Measurements from ENCODE around the gene SHC1. TPM values are rescaled to one million over a fixed set of nuclear protein-coding genes. Genes with fewer than 3 reads are reported as not detected.
A peak's percentile ranks its signal among the peaks of the same experiment; 100 is the strongest.

Gene SHC1
- total RNA-seq, 3 donors from 2014 or later (not counting 1 experiment from before 2014, with no cell fraction given) = 94.6 to 112 (median 96.8) TPM

- 91% methylated on average over 2 of the region's 2 CpGs for WGBS (ENCODE audit: insufficient coverage)
- TF ChIP-seq CTCF (IDR thresholded peaks at IDR 0.05) = no peak
- Histone ChIP-seq H3K36me3 (ENCODE audit: control insufficient read depth, insufficient read depth, low read length) (peaks cover 23% of the 10 kb centered on the region), H3K27me3 (ENCODE audit: control insufficient read depth, insufficient read depth, low read length) (no peaks in the 10 kb centered on the region), H3K9me3 (ENCODE audit: control insufficient read depth, insufficient read depth, low read length) (no peaks in the 10 kb centered on the region), H3K4me3 (ENCODE audit: low read length) (no peak overlapping the region), H3K4me1 (ENCODE audit: control insufficient read depth, insufficient read depth, low read length) (peaks cover 57% of the 10 kb centered on the region), H3K27ac (ENCODE audit: low read length) (peak overlapping the region; percentile 95)
- Mint-ChIP-seq H3K9me3 (no peaks in the 10 kb centered on the region), H3K36me3 (no peaks in the 10 kb centered on the region), H3K27ac (peak overlapping the region; percentile 89 to 94), H3K4me3 (no peak overlapping the region), H3K4me1 (peaks cover 49 to 59% of the 10 kb centered on the region in 2 donors), H3K27me3 (ENCODE audit: low read depth in 2 of 2) (no peaks in the 10 kb centered on the region)
- ATAC-seq = no peak
- intact Hi-C loops (cut with micrococcal nuclease) = loop anchor here (2.0 kb wide), 1 partner anchor 63 kb away; no protein-coding TSS in a partner anchor
- DNase-seq = peak in 1 of 2 donors; percentile 43
These were observed 16.9 kb downstream of the SHC1 start for GRCh38 chr1:154953611-154954038.

GRCh38 chr1:154952664-154953063 lies 17.9 kb downstream of the SHC1 start:
- Histone ChIP-seq H3K27me3 (ENCODE audit: control insufficient read depth, insufficient read depth, low read length) (no peaks in the 10 kb centered on the region), H3K9me3 (ENCODE audit: control insufficient read depth, insufficient read depth, low read length) (no peaks in the 10 kb centered on the region), H3K4me3 (ENCODE audit: low read length) (no peak overlapping the region), H3K36me3 (ENCODE audit: control insufficient read depth, insufficient read depth, low read length) (peaks cover 28% of the 10 kb centered on the region), H3K27ac (ENCODE audit: low read length) (peak overlapping the region; percentile 95), H3K4me1 (ENCODE audit: control insufficient read depth, insufficient read depth, low read length) (peaks cover 57% of the 10 kb centered on the region)
- no peak for TF ChIP-seq CTCF (IDR thresholded peaks at IDR 0.05)
- Mint-ChIP-seq H3K27me3 (ENCODE audit: low read depth in 2 of 2) (no peaks in the 10 kb centered on the region), H3K4me3 (peak overlapping the region; percentile 68), H3K4me1 (peaks cover 49 to 62% of the 10 kb centered on the region in 2 donors), H3K27ac (peak overlapping the region; percentile 89 to 94), H3K36me3 (no peaks in the 10 kb centered on the region), H3K9me3 (no peaks in the 10 kb centered on the region)
- DNase-seq (peak in 1 of 2 donors; percentile 35), ATAC-seq (no peak)
- 83% methylated on average over 6 of the region's 6 CpGs for WGBS (ENCODE audit: insufficient coverage)
- intact Hi-C loops (cut with micrococcal nuclease) = no loop called here

- no peaks in the 10 kb centered on the region for H3K27me3 Mint-ChIP-seq (ENCODE audit: low read depth in 2 of 2)
- Histone ChIP-seq H3K27ac (ENCODE audit: low read length) (peak overlapping the region; percentile 95), H3K36me3 (ENCODE audit: control insufficient read depth, insufficient read depth, low read length) (peaks cover 33% of the 10 kb centered on the region), H3K4me3 (ENCODE audit: low read length) (no peak overlapping the region), H3K27me3 (ENCODE audit: control insufficient read depth, insufficient read depth, low read length) (no peaks in the 10 kb centered on the region), H3K4me1 (ENCODE audit: control insufficient read depth, insufficient read depth, low read length) (peaks cover 57% of the 10 kb centered on the region), H3K9me3 (ENCODE audit: control insufficient read depth, insufficient read depth, low read length) (no peaks in the 10 kb centered on the region)
- TF ChIP-seq CTCF (IDR thresholded peaks at IDR 0.05) = no peak
- peak overlapping the region; percentile 68 for H3K4me3 Mint-ChIP-seq
- intact Hi-C loops (cut with micrococcal nuclease) = no loop called here
- no peaks in the 10 kb centered on the region for H3K9me3 Mint-ChIP-seq
- ATAC-seq (no peak), DNase-seq (peak in 1 of 2 donors; percentile 87)
- no peaks in the 10 kb centered on the region for H3K36me3 Mint-ChIP-seq
- H3K4me1 Mint-ChIP-seq = peaks cover 49 to 62% of the 10 kb centered on the region in 2 donors
- peak overlapping the region; percentile 89 to 94 for H3K27ac Mint-ChIP-seq
- 39% methylated on average over 14 of the region's 15 CpGs for WGBS (ENCODE audit: insufficient coverage)
These were observed 18.5 kb downstream of the SHC1 start for GRCh38 chr1:154951901-154952657.
